PC-3 (cell line): ENCODE measurements around the gene CCDC28A.

Source experiments
- CTCF ChIP-seq: fragments of 300-600 bp; sonication (generic); conservative IDR thresholded peaks from 2 replicates; pipeline ENCODE4 v1.5.1; 2017; ENCODE audit warnings: antibody characterized with exemption, low read depth, mild to moderate bottlenecking, low read length
- EZH2 ChIP-seq: fragments of 300-600 bp; sonication (generic); IDR thresholded peaks from one replicate; pipeline ENCODE4 v1.6.1; 2017; ENCODE audit warnings: antibody characterized with exemption, mild to moderate bottlenecking, low read length; ENCODE audit not compliant: unreplicated experiment
- EZH2phosphoT487 ChIP-seq: fragments of 300-600 bp; sonication (generic); IDR thresholded peaks from 2 replicates; pipeline ENCODE4 v1.6.1; 2018; ENCODE audit warnings: mild to moderate bottlenecking, antibody characterized with exemption, low read length, borderline replicate concordance

GRCh38 chr6:138832182-138832581 lies 58.6 kb downstream of the CCDC28A start:
- no peak for TF ChIP-seq EZH2
- no peak for TF ChIP-seq CTCF
- TF ChIP-seq EZH2phosphoT487: no peak
